Astrocyte (in vitro differentiated cells and primary cell): Measurements from ENCODE around the gene KRTAP16-1. TPM values are rescaled to one million over a fixed set of nuclear protein-coding genes. Genes with fewer than 3 reads are reported as not detected.
A peak's percentile ranks its signal among the peaks of the same experiment; 100 is the strongest.

Experiments used
- DNase-seq: peaks from one replicate; pipeline ENCODE4 v3.0.0-alpha.2; 2010; ENCODE audit warnings: low read depth
- FAIRE-seq: peaks from 2 replicates; lab custom pipeline; 2011; peaks lifted over from hg19 to GRCh38; lab: Jason Lieb, UNC
- H2AFZ ChIP-seq: 2 replicates; pipeline ENCODE4 v1.6.0; 2012; ENCODE audit warnings: low read depth, low read length, inconsistent platforms
- H3K27ac ChIP-seq: 2 replicates; pipeline ENCODE4 v1.5.1; 2011; ENCODE audit warnings: low read depth, low read length, inconsistent platforms
- H3K27me3 ChIP-seq: 2 replicates; pipeline ENCODE4 v1.6.0; 2011; ENCODE audit warnings: low read length, inconsistent platforms; ENCODE audit not compliant: insufficient read depth
- H3K36me3 ChIP-seq: 2 replicates; pipeline ENCODE4 v1.5.1; 2011; ENCODE audit warnings: low read length, inconsistent platforms; ENCODE audit not compliant: insufficient read depth
- H3K4me1 ChIP-seq: 2 replicates; pipeline ENCODE4 v1.5.1; 2011; ENCODE audit warnings: low read length, inconsistent platforms; ENCODE audit not compliant: insufficient read depth
- H3K4me2 ChIP-seq: 2 replicates; pipeline ENCODE4 v1.6.0; 2012; ENCODE audit warnings: low read length, inconsistent platforms
- H3K4me3 ChIP-seq: 2 replicates; pipeline ENCODE4 v1.5.1; 2011; ENCODE audit warnings: low read depth, mild to moderate bottlenecking, low read length, inconsistent platforms; ENCODE audit not compliant: insufficient read depth
- H3K79me2 ChIP-seq: 2 replicates; pipeline ENCODE4 v1.6.0; 2012; ENCODE audit warnings: mild to moderate bottlenecking, low read length, inconsistent platforms; ENCODE audit not compliant: insufficient read depth
- H3K9ac ChIP-seq: 2 replicates; pipeline ENCODE4 v1.6.0; 2012; ENCODE audit warnings: mild to moderate bottlenecking, low read length, inconsistent platforms
- H3K9me3 ChIP-seq: 2 replicates; pipeline ENCODE4 v1.5.1; 2012; ENCODE audit warnings: low read depth, mild to moderate bottlenecking, low read length, inconsistent platforms; ENCODE audit not compliant: insufficient read depth
- H4K20me1 ChIP-seq: 2 replicates; pipeline ENCODE4 v1.6.0; 2012; ENCODE audit warnings: low read length, inconsistent platforms; ENCODE audit not compliant: insufficient read depth
- H3K27ac Mint-ChIP-seq: one replicate; pipeline ENCODE4 v1.8.0; 2021; ENCODE audit warnings: mild to moderate bottlenecking, mixed read lengths; ENCODE audit not compliant: unreplicated experiment
- H3K27me3 Mint-ChIP-seq: one replicate; pipeline ENCODE4 v1.8.0; 2021; ENCODE audit warnings: low read depth, mixed read lengths; ENCODE audit not compliant: unreplicated experiment
- H3K36me3 Mint-ChIP-seq: one replicate; pipeline ENCODE4 v1.8.0; 2021; ENCODE audit warnings: low read depth, mixed read lengths; ENCODE audit not compliant: unreplicated experiment
- H3K4me1 Mint-ChIP-seq: one replicate; pipeline ENCODE4 v1.8.0; 2021; ENCODE audit warnings: low read depth, mixed read lengths; ENCODE audit not compliant: unreplicated experiment
- H3K4me3 Mint-ChIP-seq: one replicate; pipeline ENCODE4 v1.8.0; 2021; ENCODE audit warnings: mild to moderate bottlenecking, moderate library complexity, mixed read lengths; ENCODE audit not compliant: unreplicated experiment
- H3K9me3 Mint-ChIP-seq: one replicate; pipeline ENCODE4 v1.8.0; 2021; ENCODE audit warnings: mild to moderate bottlenecking, mixed read lengths; ENCODE audit not compliant: unreplicated experiment
- EZH2 ChIP-seq: IDR thresholded peaks from 2 replicates; pipeline ENCODE4 v1.6.1; 2012; ENCODE audit warnings: mild to moderate bottlenecking, low read length, inconsistent platforms; ENCODE audit not compliant: insufficient read depth
- total RNA-seq: library from RNA; stranded (reverse); gene quantifications from 2 replicates; pipeline ENCODE4 v1.2.1, GENCODE V29; 2021
- TF ChIP-seq, protein P1 (sequence below): IDR thresholded peaks from 2 replicates; pipeline ENCODE4 v1.5.1; 2011; ENCODE audit warnings: low read depth, mild to moderate bottlenecking, inconsistent platforms, low read length, moderate library complexity; ENCODE audit not compliant: insufficient read depth

The KRTAP16-1 gene
- total RNA-seq, 1 donor from 2014 or later = not detected

DNA sequence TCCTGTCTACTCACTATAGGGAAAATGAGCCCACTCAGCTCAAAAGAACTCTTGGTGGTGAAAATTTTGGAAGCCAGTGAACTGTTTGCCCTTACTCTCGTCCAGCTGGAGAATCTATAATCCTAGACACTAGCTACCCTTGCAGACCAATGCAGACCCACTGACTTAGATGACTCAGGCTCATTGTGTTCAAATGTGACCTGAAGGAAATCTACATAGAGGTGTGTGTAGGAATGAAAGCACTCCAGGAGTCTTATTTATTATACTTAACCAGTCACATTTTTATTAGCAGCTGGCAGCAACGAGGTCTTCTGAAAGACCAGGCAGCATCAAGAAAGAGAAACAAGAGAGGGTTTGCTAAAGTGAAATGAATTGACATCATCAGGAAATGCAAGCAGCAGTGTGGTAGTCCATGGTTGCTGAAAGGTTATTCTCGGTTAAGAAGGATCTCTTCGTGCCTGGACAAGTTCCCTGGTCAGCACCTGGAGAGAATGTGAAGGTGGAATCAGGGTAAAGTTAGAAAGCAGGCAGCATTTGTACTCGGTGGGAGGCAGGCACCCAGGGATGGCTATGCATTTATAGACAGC, 7.8 kb downstream of the KRTAP16-1 start:
- Histone ChIP-seq H2AFZ (no peak overlapping the region), H4K20me1 (no peaks in the 10 kb centered on the region), H3K9ac (no peak overlapping the region), H3K4me3 (no peak overlapping the region), H3K4me2 (no peak overlapping the region), H3K36me3 (no peaks in the 10 kb centered on the region), H3K27ac (no peak overlapping the region), H3K9me3 (no peaks in the 10 kb centered on the region), H3K27me3 (no peaks in the 10 kb centered on the region), H3K4me1 (no peaks in the 10 kb centered on the region), H3K79me2 (no peaks in the 10 kb centered on the region)
- H3K27me3 Mint-ChIP-seq = peaks cover 7% of the 10 kb centered on the region
- no peaks in the 10 kb centered on the region for H3K9me3 Mint-ChIP-seq
- H3K4me1 Mint-ChIP-seq = no peaks in the 10 kb centered on the region
- DNase-seq = no peak
- peak overlapping the region; percentile 21 for H3K27ac Mint-ChIP-seq
- no peaks in the 10 kb centered on the region for H3K36me3 Mint-ChIP-seq
- no peak for FAIRE-seq
- H3K4me3 Mint-ChIP-seq = no peak overlapping the region
- no peak for TF ChIP-seq EZH2
- TF ChIP-seq, protein P1, sequence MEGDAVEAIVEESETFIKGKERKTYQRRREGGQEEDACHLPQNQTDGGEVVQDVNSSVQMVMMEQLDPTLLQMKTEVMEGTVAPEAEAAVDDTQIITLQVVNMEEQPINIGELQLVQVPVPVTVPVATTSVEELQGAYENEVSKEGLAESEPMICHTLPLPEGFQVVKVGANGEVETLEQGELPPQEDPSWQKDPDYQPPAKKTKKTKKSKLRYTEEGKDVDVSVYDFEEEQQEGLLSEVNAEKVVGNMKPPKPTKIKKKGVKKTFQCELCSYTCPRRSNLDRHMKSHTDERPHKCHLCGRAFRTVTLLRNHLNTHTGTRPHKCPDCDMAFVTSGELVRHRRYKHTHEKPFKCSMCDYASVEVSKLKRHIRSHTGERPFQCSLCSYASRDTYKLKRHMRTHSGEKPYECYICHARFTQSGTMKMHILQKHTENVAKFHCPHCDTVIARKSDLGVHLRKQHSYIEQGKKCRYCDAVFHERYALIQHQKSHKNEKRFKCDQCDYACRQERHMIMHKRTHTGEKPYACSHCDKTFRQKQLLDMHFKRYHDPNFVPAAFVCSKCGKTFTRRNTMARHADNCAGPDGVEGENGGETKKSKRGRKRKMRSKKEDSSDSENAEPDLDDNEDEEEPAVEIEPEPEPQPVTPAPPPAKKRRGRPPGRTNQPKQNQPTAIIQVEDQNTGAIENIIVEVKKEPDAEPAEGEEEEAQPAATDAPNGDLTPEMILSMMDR = no peak

DNA sequence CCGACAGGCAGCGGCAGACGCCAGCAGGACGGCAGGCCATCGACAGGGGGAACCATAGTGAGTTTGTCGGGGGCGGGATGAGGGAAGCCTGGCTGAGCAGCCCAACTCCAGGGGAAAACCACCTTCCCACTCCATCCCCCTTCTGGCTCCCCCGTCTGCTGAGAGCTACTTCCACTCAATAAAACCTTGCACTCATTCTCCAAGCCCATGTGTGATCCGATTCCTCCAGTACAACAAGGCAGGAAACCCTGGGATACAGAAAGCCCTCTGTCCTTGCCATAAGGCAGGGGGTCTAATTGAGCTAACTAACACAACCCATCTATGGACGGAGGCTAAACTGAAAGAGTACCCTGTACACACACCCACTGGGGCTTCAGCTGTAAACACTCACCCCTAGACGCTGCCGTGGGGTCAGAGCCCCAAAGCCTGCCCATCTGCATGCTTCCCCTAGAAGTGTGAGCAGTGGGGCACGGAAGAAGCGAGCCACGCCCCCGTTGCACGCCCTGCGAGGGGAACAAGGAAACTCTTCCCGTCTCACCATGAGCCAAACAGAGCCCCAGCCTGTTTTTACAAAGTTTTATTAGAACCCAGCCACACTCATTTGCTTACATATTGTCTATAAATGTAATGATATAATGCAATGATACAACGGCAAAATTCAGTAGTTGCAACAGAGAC, 10.5 kb downstream of the KRTAP16-1 start:
- no peaks in the 10 kb centered on the region for H3K9me3 Mint-ChIP-seq
- Histone ChIP-seq H3K9ac (no peak overlapping the region), H3K27ac (no peak overlapping the region), H3K4me3 (no peak overlapping the region), H3K27me3 (no peaks in the 10 kb centered on the region), H3K36me3 (no peaks in the 10 kb centered on the region), H3K4me2 (no peak overlapping the region), H3K79me2 (no peaks in the 10 kb centered on the region), H4K20me1 (no peaks in the 10 kb centered on the region), H3K9me3 (no peaks in the 10 kb centered on the region), H3K4me1 (no peaks in the 10 kb centered on the region), H2AFZ (no peak overlapping the region)
- no peaks in the 10 kb centered on the region for H3K4me1 Mint-ChIP-seq
- H3K36me3 Mint-ChIP-seq = no peaks in the 10 kb centered on the region
- DNase-seq (no peak), FAIRE-seq (no peak)
- peaks cover 5% of the 10 kb centered on the region for H3K27me3 Mint-ChIP-seq
- H3K4me3 Mint-ChIP-seq = no peak overlapping the region
- TF ChIP-seq, protein P1 = no peak
- TF ChIP-seq EZH2 = no peak
- H3K27ac Mint-ChIP-seq = no peak overlapping the region

DNA sequence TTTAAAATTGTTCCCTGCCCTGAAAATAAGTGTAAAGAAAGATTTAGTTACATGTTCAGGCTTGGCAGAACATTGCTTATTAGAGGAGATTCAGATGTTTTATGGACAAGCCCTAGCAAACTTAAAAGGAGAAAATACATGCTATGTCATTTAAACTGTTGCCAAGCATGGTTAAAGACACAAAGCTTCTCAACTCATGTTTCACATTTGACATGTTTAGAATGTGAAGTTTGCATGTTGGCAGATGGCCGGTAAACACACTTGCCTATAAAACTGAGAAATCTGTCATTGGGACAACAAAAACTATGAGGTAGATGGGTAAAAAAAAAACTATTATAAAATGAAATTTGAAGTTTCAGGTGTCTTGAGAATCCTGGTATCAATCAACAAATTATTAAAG, 12.3 kb downstream of the KRTAP16-1 start:
- Mint-ChIP-seq H3K4me3 (no peak overlapping the region), H3K4me1 (no peaks in the 10 kb centered on the region), H3K36me3 (no peaks in the 10 kb centered on the region), H3K9me3 (no peaks in the 10 kb centered on the region), H3K27ac (no peak overlapping the region), H3K27me3 (peaks cover under 1% of the 10 kb centered on the region)
- Histone ChIP-seq H3K79me2 (no peaks in the 10 kb centered on the region), H3K4me2 (no peak overlapping the region), H3K4me1 (no peaks in the 10 kb centered on the region), H3K27ac (no peak overlapping the region), H3K36me3 (no peaks in the 10 kb centered on the region), H3K9ac (no peak overlapping the region), H4K20me1 (no peaks in the 10 kb centered on the region), H3K27me3 (no peaks in the 10 kb centered on the region), H2AFZ (no peak overlapping the region), H3K9me3 (no peaks in the 10 kb centered on the region), H3K4me3 (no peak overlapping the region)
- DNase-seq (no peak), FAIRE-seq (no peak)
- no peak for TF ChIP-seq EZH2
- TF ChIP-seq, protein P1 = no peak
